ENCODE data around the gene FRMPD4.

Gene FRMPD4

GRCh38 chrX:12747433-12747832 lies 609.2 kb downstream of the FRMPD4 start:
- Histone ChIP-seq H3K27ac (no peak overlapping the region), H3K4me1 (no peaks in the 10 kb centered on the region), H3K27me3 (no peaks in the 10 kb centered on the region), H3K36me3 (no peaks in the 10 kb centered on the region), H3K9me3 (peaks cover 0 to 11% (median 0%) of the 10 kb centered on the region in 3 donors), H3K4me3 (no peak overlapping the region)
- intact Hi-C loops (cut with DNase I; ENCODE audit: low total_unique reads): no loop called here
- TF ChIP-seq, protein P1, sequence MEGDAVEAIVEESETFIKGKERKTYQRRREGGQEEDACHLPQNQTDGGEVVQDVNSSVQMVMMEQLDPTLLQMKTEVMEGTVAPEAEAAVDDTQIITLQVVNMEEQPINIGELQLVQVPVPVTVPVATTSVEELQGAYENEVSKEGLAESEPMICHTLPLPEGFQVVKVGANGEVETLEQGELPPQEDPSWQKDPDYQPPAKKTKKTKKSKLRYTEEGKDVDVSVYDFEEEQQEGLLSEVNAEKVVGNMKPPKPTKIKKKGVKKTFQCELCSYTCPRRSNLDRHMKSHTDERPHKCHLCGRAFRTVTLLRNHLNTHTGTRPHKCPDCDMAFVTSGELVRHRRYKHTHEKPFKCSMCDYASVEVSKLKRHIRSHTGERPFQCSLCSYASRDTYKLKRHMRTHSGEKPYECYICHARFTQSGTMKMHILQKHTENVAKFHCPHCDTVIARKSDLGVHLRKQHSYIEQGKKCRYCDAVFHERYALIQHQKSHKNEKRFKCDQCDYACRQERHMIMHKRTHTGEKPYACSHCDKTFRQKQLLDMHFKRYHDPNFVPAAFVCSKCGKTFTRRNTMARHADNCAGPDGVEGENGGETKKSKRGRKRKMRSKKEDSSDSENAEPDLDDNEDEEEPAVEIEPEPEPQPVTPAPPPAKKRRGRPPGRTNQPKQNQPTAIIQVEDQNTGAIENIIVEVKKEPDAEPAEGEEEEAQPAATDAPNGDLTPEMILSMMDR (IDR thresholded peaks at IDR 0.05): no peak
- no peak for DNase-seq

GRCh38 chrX:12751887-12752286 lies 613.6 kb downstream of the FRMPD4 start:
- no peak overlapping the region for H3K4me3 ChIP-seq
- H3K27me3 ChIP-seq: no peaks in the 10 kb centered on the region
- TF ChIP-seq, protein P1 (IDR thresholded peaks at IDR 0.05): no peak
- intact Hi-C loops (cut with DNase I; ENCODE audit: low total_unique reads): no loop called here
- DNase-seq: no peak
- H3K4me1 ChIP-seq: no peaks in the 10 kb centered on the region
- H3K36me3 ChIP-seq: no peaks in the 10 kb centered on the region
- H3K9me3 ChIP-seq: peaks cover 0 to 11% (median 0%) of the 10 kb centered on the region in 3 donors
- no peak overlapping the region for H3K27ac ChIP-seq

DNA sequence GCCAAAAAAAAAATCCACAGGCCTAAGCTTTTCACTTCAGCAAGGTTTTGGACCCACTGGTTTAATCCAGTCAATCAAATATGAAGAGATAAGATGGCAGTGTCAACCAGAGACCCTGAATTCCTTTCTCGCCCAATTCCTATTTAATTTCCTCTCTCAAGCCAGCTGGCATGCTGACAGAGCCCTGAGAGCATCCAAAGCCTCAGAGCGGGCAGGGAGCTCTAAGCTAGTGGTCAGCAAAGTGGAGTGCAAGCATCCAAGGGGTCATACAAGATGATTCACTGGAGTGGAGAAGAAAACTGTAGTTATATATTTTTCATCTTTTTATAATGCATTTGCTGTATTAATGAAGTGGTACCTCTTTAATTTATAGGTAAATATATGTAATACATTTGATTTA lies 615.1 kb downstream of the FRMPD4 start:
- no peak for DNase-seq
- no peak overlapping the region for H3K27ac ChIP-seq
- intact Hi-C loops (cut with DNase I; ENCODE audit: low total_unique reads): no loop called here
- H3K27me3 ChIP-seq: no peaks in the 10 kb centered on the region
- no peaks in the 10 kb centered on the region for H3K36me3 ChIP-seq
- H3K4me1 ChIP-seq: no peaks in the 10 kb centered on the region
- peaks cover 0 to 11% (median 0%) of the 10 kb centered on the region in 3 donors for H3K9me3 ChIP-seq
- H3K4me3 ChIP-seq: no peak overlapping the region
- TF ChIP-seq, protein P1 (IDR thresholded peaks at IDR 0.05): no peak

GRCh38 chrX:12758291-12758690 lies 620.0 kb downstream of the FRMPD4 start:
- Histone ChIP-seq H3K36me3 (no peaks in the 10 kb centered on the region), H3K27me3 (no peaks in the 10 kb centered on the region), H3K27ac (no peak overlapping the region), H3K4me1 (no peaks in the 10 kb centered on the region), H3K9me3 (no peaks in the 10 kb centered on the region), H3K4me3 (no peak overlapping the region)
- DNase-seq: no peak
- TF ChIP-seq, protein P1 (IDR thresholded peaks at IDR 0.05): no peak
- intact Hi-C loops (cut with DNase I; ENCODE audit: low total_unique reads): no loop called here

- Histone ChIP-seq H3K36me3 (no peaks in the 10 kb centered on the region), H3K4me1 (no peaks in the 10 kb centered on the region), H3K4me3 (no peak overlapping the region), H3K9me3 (no peaks in the 10 kb centered on the region), H3K27ac (no peak overlapping the region), H3K27me3 (peaks cover 0 to 3% of the 10 kb centered on the region in 2 donors)
- intact Hi-C loops (cut with DNase I; ENCODE audit: low total_unique reads): no loop called here
- no peak for DNase-seq
- TF ChIP-seq, protein P1 (IDR thresholded peaks at IDR 0.05): no peak
Measured at GRCh38 chrX:12767856-12768255, 629.6 kb downstream of the FRMPD4 start.

GRCh38 chrX:12768491-12768890 lies 630.2 kb downstream of the FRMPD4 start:
- Histone ChIP-seq H3K36me3 (no peaks in the 10 kb centered on the region), H3K27ac (no peak overlapping the region), H3K27me3 (peaks cover 0 to 5% of the 10 kb centered on the region in 2 donors), H3K9me3 (no peaks in the 10 kb centered on the region), H3K4me3 (no peak overlapping the region), H3K4me1 (no peaks in the 10 kb centered on the region)
- no peak for DNase-seq
- TF ChIP-seq, protein P1 (IDR thresholded peaks at IDR 0.05): no peak
- intact Hi-C loops (cut with DNase I; ENCODE audit: low total_unique reads): no loop called here
